Embryonic facial prominence (tissue), 1 donor: Measurements from ENCODE around the gene SORT1.

Source experiments
- DNase-seq: peaks from one replicate; pipeline ENCODE4 v3.0.0-alpha.2; 2016; ENCODE audit errors: extremely low spot score

The SORT1 gene

DNA sequence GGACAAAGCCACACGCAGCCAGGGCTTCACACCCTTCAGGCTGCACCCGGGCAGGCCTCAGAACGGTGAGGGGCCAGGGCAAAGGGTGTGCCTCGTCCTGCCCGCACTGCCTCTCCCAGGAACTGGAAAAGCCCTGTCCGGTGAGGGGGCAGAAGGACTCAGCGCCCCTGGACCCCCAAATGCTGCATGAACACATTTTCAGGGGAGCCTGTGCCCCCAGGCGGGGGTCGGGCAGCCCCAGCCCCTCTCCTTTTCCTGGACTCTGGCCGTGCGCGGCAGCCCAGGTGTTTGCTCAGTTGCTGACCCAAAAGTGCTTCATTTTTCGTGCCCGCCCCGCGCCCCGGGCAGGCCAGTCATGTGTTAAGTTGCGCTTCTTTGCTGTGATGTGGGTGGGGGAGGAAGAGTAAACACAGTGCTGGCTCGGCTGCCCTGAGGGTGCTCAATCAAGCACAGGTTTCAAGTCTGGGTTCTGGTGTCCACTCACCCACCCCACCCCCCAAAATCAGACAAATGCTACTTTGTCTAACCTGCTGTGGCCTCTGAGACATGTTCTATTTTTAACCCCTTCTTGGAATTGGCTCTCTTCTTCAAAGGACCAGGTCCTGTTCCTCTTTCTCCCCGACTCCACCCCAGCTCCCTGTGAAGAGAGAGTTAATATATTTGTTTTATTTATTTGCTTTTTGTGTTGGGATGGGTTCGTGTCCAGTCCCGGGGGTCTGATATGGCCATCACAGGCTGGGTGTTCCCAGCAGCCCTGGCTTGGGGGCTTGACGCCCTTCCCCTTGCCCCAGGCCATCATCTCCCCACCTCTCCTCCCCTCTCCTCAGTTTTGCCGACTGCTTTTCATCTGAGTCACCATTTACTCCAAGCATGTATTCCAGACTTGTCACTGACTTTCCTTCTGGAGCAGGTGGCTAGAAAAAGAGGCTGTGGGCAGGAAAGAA, 122.9 kb downstream of the SORT1 start:
- DNase-seq = no peak

DNA sequence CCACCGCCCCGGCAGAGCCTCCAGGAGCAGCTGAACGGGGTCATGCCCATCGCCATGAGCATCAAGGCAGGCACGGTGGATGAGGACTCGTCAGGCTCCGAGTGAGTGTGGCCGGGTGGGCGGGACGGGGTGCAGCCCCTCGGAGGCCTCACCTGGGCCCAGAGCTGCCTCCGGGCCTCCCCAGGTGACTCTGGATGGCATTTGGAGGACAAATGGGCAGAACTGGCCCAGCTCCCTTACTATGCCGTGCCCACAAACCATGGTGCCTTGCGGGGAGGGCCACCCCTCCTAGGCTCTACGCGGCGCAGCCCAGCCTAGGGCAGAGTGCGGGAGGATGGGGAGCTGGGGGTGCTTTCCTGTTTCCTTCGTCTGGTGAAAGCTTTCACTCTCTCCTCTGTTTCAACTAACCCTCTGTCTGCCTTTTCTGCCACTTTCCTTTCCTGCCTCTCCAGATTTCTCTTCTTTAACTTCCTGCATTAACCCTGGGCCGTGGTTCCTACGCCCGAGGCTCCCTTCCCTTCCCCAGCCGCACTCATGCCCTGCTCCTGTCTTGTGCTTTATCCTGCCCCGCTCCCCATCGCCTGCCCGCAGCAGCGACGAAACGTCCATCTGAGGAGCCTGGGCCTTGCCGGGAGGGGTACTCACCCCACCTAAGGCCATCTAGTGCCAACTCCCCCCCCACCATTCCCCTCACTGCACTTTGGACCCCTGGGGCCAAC, 124.0 kb downstream of the SORT1 start:
- DNase-seq = no peak

DNA sequence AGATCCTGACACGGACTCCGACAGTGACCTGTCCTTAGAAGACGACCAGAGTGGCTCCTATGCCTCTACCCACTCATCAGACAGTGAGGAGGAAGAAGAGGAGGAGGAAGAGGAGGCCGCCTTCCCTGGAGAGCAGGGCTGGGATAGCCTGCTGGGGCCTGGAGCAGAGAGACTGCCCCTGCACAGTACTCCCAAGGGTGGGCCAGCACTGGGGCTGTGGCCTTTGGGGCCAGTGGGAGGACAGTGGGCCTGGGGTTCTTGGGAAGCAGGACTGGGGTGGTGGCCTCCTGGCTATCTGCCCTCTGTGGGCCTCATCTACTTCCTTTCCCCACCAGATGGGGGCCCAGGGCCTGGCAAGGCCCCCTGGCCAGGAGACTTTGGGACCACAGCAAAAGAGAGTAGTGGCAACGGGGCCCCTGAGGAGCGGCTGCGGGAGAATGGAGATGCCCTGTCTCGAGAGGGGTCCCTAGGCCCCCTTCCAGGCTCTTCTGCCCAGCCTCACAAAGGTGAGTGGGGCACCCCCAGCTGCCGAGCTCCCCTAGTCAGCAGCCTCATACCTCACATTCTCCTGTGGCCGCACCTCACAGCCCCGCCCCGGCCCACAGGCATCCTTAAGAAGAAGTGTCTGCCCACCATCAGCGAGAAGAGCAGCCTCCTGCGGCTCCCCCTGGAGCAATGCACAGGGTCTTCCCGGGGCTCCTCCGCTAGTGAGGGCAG, 124.7 kb downstream of the SORT1 start:
- no peak for DNase-seq

DNA sequence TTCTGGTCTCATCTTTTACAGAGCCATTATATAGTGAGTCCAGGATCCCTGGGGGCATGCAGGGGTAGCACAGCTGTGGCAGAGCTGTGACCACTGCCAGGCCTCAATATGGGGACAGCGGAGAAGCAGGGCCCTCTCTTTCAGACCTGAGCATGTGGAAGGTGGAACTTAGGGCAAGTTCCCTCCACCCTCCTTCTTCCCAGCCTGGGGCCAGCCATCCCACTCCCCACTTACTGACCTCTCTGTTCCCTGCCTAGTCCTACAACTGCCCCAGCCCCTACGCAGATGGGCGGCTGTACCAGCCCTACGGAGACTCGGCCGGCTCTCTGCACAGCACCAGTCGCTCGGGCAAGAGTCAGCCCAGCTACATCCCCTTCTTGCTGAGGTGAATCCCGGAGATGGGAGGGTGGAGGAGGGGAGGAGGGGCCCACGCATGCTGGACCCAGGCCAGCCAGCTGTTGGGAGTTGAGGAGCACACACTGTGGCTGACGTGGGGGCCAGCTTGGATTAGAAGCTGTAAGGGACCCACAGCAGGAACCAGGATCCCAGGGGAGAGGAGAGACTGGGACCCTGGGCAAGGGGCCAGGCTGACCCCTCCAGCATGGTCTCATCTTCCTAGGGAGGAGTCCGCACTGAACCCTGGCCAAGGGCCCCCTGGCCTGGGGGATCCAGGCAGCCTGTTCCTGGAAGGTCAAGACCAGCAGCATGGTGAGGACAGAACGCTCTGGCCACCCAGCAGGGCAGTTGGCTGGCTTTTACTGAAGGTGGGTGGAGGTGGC, 125.5 kb downstream of the SORT1 start:
- DNase-seq = no peak

DNA sequence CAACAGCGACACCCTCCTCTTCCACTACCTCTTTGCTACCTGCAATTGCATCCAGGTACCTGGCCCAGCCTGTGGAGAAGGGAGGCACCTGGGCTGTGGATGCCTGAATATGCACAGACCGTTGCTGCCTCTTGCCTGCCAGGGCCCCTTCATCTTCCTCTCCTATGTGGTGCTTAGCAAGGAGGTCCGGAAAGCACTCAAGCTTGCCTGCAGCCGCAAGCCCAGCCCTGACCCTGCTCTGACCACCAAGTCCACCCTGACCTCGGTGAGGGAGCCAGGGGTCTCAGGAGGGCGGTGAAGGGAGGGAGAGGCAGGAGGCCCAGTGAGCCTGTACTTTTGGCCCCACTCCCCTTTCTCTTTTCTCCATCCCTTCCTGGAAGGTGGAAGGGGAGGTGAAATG, 126.3 kb downstream of the SORT1 start:
- DNase-seq = no peak

DNA sequence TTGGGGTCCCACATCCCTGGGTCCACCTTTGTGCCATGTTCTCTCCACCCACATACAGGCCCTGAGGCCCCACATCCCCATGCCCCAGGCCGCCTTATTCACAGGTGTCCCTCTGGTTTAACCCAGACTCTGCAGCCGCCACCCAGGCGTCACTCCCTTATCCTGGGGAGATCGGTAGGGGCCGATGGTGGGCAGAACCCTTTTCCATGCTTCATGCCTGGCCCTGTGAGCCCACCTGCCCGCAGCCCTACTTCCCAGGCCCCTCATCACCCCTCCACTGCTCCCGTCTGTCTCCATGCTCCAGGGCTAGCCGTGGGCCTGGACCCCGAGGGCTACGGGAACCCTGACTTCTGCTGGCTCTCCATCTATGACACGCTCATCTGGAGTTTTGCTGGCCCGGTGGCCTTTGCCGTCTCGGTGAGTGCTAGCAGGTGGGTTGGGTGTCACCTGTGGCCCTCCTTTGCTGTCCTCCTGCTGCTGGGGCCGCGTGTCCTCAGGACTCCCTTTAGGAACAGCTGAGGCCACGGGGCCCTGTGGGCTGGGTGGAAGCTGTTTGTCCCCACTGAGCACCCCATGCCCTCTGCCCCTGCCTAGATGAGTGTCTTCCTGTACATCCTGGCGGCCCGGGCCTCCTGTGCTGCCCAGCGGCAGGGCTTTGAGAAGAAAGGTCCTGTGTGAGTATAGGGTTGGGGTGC, 126.9 kb downstream of the SORT1 start:
- DNase-seq = no peak

DNA sequence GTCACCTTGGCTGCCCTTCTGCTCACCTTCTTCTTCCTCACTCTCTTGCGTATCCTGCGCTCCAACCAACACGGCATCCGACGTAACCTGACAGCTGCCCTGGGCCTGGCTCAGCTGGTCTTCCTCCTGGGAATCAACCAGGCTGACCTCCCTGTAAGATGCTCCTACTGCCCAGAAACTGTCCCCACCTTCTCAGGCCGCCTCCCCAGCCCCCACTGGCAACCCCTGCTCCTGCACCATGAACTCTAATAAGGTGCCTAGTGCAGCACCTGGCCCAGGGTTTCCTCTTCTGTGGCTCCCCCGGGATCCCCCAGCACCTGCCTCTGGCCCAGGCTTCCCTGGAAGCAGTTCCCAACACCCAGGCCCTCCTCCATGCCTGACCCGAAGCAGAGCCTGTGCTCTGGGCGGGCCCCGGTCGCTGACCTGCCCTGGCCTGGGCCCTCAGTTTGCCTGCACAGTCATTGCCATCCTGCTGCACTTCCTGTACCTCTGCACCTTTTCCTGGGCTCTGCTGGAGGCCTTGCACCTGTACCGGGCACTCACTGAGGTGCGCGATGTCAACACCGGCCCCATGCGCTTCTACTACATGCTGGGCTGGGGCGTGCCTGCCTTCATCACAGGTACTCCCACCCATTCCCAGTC, 127.6 kb downstream of the SORT1 start:
- no peak for DNase-seq

DNA sequence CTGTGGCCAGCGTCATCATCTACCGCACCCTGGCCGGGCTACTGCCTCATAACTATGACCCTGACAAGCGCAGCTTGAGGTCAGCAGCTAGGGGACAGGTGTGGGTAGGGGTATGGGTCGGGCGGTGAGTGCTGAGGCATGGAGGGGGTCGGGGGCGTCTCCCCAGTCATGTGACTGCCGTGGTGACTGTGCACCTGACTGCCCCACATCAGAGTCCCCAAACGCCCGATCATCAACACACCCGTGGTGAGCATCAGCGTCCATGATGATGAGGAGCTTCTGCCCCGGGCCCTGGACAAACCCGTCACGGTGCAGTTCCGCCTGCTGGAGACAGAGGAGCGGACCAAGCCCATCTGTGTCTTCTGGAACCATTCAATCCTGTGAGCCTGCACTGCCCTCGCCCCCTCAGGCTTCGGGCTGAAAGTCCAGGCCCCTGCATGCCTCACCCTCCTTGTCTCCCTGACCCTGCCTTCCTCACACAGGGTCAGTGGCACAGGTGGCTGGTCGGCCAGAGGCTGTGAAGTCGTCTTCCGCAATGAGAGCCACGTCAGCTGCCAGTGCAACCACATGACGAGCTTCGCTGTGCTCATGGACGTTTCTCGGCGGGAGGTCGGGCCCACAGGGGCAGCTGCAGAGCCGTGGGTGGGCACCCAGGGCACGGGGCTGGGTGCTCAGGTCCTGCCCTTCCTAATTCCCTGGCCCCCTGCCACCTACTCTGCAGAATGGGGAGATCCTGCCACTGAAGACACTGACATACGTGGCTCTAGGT, 128.3 kb downstream of the SORT1 start:
- no peak for DNase-seq

DNA sequence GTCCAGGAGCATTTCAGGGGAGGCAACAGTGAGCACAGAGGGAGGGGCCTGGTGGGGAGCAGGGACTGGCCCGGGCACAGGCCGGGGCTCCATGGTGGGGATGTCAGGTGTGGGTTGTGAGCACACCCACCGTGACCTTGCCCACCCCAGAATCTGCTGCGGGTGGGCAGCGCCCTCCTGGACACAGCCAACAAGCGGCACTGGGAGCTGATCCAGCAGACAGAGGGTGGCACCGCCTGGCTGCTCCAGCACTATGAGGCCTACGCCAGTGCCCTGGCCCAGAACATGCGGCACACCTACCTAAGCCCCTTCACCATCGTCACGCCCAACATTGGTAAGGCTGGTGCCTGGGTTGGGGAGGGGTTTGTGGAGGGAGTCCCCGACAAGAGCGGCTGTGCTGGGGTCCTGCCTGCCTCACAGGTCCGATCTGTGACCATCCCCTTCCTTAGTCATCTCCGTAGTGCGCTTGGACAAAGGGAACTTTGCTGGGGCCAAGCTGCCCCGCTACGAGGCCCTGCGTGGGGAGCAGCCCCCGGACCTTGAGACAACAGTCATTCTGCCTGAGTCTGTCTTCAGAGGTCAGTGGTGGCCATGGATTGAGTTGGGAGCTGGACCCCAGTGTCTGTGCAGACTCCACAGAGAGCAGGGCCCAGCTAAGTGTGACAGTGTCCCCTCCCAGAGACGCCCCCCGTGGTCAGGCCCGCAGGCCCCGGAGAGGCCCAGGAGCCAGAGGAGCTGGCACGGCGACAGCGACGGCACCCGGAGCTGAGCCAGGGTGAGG, 129.1 kb downstream of the SORT1 start:
- DNase-seq = no peak

DNA sequence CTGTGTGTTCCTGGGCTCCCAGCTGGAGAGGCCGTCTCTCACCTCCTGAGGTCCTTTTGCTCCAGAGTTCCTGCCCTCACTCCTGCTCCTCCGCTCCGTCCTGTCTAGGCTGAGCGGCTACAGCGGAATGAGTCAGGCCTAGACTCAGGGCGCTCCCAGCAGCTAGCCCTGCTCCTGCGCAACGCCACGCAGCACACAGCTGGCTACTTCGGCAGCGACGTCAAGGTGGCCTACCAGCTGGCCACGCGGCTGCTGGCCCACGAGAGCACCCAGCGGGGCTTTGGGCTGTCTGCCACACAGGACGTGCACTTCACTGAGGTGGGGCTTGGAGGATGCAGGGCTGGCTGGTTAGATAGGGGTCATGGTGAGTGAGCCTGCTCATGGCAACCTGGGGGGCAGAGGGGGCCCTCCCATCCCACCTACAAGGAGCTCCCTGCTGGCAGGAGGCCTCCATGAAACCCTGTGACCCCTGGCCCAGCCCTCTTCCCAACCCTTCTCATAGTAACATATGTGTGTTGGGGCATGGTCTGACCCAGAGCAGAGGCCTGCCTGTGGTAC, 129.9 kb downstream of the SORT1 start:
- DNase-seq = no peak

DNA sequence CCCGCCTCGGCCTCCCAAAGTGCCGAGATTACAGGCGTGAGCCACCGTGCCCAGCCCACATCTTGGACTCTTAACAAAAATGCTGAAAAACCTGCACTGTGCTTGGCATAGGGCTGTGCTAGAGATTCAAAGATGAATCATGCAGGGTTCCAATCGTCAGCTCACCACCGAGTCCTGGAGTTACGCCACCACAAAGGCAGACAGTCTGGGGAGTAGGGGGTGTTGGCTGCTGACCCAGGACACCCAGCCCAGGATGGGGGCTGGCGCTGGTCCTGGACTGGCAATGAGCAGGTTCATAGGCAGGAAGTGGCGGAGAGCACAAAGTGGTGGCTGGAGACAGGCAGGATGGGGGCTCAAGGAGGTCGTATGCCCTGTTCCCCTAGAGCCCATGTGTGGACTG, 130.8 kb downstream of the SORT1 start:
- no peak for DNase-seq

DNA sequence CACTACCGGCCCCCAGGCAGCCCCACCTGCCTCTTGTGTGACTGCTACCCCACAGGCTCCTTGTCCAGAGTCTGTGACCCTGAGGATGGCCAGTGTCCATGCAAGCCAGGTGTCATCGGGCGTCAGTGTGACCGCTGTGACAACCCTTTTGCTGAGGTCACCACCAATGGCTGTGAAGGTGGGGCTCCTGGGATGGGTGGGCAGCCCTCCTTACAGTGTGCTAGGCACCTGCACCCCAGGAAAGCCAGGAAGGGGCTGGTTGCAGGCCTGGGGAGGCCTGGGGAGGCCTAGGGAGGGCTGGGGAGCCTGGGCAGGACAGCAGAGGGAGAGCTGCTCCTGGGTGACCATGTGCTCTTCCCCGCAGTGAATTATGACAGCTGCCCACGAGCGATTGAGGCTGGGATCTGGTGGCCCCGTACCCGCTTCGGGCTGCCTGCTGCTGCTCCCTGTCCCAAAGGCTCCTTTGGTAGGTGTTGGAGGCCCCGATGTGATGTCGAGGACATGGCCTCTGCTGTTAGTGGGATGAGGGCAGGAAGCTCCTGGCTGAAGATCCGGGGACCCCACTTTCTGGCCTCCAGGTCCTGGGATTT, 131.9 kb downstream of the SORT1 start:
- DNase-seq = no peak

DNA sequence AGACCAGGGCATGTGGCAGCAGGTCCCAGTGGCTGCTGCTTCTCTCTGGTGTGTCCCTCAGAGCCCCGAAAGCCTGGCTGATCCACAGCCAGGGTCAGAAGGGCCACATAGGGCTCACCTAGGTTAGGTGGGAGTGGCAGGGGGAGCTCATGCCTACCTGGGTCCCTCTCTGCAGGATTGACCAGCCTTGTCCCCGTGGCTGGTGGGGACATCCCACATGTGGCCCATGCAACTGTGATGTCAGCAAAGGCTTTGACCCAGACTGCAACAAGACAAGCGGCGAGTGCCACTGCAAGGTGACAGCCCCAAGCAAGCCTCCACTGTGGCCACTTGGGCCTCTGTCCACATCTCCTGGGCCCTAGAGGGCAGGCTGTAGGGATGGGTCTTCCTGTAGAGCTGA, 132.7 kb downstream of the SORT1 start:
- DNase-seq = no peak

DNA sequence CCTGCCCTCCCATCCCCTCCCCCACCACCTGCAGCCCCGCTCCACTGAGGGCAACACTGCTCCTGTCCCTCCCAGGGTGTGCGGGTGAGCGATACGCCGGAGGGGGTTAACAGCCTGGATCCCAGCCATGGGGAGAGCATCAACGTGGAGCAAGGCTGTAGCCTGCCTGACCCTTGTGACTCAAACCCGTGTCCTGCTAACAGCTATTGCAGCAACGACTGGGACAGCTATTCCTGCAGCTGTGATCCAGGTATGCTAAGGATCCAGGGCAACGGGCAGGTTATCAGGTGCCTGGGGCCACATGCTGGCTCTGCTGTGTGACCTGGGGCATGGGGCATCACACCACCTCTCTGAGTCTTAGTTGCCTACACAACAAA, 133.4 kb downstream of the SORT1 start:
- DNase-seq = no peak

DNA sequence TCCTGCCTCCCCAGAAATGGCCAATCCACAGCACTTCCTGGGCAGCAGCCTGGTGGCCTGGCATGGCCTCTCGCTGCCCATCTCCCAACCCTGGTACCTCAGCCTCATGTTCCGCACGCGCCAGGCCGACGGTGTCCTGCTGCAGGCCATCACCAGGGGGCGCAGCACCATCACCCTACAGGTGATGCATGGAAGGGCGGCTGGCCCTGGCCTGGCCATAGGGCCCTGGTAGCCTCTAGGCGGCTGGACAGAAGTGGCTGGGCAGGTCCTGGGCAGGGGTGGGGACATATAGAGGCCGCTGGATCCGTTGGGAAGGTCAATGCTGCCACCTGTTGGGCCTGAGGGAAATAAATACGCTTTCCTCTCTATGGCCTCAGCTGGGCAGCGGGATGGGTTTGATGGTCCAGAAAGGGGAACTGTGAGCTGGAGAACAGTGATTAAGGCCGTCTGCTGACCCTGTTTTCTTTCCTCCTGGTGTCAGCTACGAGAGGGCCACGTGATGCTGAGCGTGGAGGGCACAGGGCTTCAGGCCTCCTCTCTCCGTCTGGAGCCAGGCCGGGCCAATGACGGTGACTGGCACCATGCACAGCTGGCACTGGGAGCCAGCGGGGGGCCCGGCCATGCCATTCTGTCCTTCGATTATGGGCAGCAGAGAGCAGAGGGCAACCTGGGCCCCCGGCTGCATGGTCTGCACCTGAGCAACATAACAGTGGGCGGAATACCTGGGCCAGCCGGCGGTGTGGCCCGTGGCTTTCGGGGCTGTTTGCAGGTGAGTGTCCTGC, 133.9 kb downstream of the SORT1 start:
- no peak for DNase-seq

DNA sequence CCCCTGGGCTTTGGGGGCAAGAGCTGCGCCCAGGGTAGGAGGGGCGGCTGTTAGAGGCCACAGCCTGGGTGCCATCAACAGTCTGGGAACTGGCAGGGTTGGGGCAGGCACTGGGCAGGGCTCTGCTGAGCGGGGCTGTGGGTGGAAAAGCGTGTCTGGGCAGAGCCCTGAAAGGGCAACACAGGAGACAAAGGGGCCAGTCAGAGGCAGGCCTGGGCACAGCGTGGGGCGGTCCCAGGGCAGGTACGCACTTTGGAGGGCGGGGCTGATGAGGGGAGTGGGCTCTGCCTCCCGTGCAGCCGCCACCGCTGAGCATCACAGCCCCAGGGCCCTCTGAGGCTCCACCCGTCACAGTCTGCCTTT, 134.5 kb downstream of the SORT1 start:
- DNase-seq = no peak

DNA sequence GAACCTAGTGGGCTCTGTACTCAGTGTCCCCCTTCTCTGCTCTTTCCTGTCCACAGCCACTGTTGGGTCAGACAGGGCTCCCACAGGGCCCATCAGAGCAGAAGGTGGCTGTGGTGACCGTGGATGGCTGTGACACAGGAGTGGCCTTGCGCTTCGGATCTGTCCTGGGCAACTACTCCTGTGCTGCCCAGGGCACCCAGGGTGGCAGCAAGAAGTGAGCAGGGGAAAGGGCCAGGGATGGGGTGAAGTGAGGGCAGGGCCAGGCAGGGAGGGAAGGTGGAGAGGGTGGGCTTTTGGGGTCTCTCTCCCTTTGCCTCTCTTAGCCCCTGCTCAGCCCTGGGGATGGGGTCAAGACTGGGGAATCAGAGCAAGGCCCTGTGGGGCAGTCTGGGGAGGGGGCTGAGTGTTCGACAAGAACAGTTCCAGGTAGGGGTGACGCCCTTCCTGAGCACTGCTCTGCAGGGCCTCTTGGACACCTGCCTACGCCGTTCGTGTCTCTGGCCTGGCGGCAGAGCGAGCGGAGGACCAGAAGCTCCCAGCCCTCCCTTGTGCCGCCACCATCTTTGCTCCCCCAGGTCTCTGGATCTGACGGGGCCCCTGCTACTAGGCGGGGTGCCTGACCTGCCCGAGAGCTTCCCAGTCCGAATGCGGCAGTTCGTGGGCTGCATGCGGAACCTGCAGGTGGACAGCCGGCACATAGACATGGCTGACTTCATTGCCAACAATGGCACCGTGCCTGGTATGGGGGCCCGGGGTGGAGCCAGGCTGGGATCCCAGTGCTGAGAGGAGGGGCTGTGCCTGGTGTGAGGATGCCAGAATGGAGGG, 135.3 kb downstream of the SORT1 start:
- DNase-seq = no peak
